ENCODE measurements around the gene SPAG7.

Gene SPAG7

GRCh38 chr17:4949321-4950074 is 18.1 kb downstream of the SPAG7 start:
- peak; percentile 89 for DNase-seq

- peak; percentile 84 for DNase-seq
Measured at GRCh38 chr17:4948931-4949320, 18.7 kb downstream of the SPAG7 start.

GRCh38 chr17:4948166-4948930 is 19.3 kb downstream of the SPAG7 start, which contains the start of gene PFN1:
Gene PFN1 (minus strand): TSS chr17:4948530. CDS start chr17:4948394, 136 bp downstream.
- peak; percentile 95 for DNase-seq

- DNase-seq = peak; percentile 80
Measured at GRCh38 chr17:4947411-4948165, 20.0 kb downstream of the SPAG7 start.

GRCh38 chr17:4947010-4947410 is 20.6 kb downstream of the SPAG7 start:
- no peak for DNase-seq

GRCh38 chr17:4946312-4946976 is 21.2 kb downstream of the SPAG7 start:
- DNase-seq = no peak

GRCh38 chr17:4945944-4946280 is 21.7 kb downstream of the SPAG7 start:
- no peak for DNase-seq

GRCh38 chr17:4945176-4945943 is 22.3 kb downstream of the SPAG7 start:
- DNase-seq = peak; percentile 92

- DNase-seq = peak; percentile 62
Measured at GRCh38 chr17:4944554-4945175, 23.0 kb downstream of the SPAG7 start.

- peak; percentile 75 for DNase-seq
Measured at GRCh38 chr17:4944163-4944553, 23.5 kb downstream of the SPAG7 start.

- no peak for DNase-seq
Measured at GRCh38 chr17:4942760-4943508, 24.7 kb downstream of the SPAG7 start.

GRCh38 chr17:4941319-4941610 is 26.4 kb downstream of the SPAG7 start:
- DNase-seq = no peak

- DNase-seq = peak; percentile 64
Measured at GRCh38 chr17:4940555-4941318, 26.9 kb downstream of the SPAG7 start.

GRCh38 chr17:4939796-4940554 is 27.6 kb downstream of the SPAG7 start, which contains the start of the genes RNF167 and SLC25A11:
Gene RNF167 (plus strand): TSS chr17:4940268. CDS start chr17:4940910, 642 bp downstream.
Gene SLC25A11 (minus strand): TSS chr17:4940046. CDS start chr17:4939910, 136 bp downstream.
- DNase-seq = peak; percentile 96

GRCh38 chr17:4939546-4939795 is 28.1 kb downstream of the SPAG7 start:
- DNase-seq = peak; percentile 42

GRCh38 chr17:4938688-4939545 is 28.7 kb downstream of the SPAG7 start:
- no peak for DNase-seq

- DNase-seq = no peak
Measured at GRCh38 chr17:4938069-4938491, 29.5 kb downstream of the SPAG7 start.

- DNase-seq = no peak
Measured at GRCh38 chr17:4937553-4937952, 30.1 kb downstream of the SPAG7 start.

GRCh38 chr17:4936436-4936835 is 31.2 kb downstream of the SPAG7 start:
- DNase-seq = no peak

All from stimulated activated CD4-positive, alpha-beta T cell treated with anti-CD3 and anti-CD28 coated beads, Interleukin-15, amount 100 ng/mL, for 24 hours (primary cell).